ENCODE results near the gene DDX27. TPM values are rescaled to one million over a fixed set of nuclear protein-coding genes. Genes with fewer than 3 reads are reported as not detected.

The DDX27 gene
- total RNA-seq, 1 experiment from 2014 or later, result 80.8 TPM

Other genes with a start within 250 kb of the DDX27 start
- gene CSE1L, start 173.1 kb upstream of the DDX27 start, total RNA-seq (2014; rRNA removed), result 272 and 295 TPM in 2 replicates
- gene STAU1, start 31.1 kb upstream of the DDX27 start, total RNA-seq (2014; rRNA removed), result 87.8 and 111 TPM in 2 replicates
- 18.8 and 18.9 TPM in 2 replicates for gene ZNFX1, start 58.6 kb downstream of the DDX27 start, total RNA-seq (2014; rRNA removed)